ENCODE data around the gene DOCK9. TPM values are rescaled to one million over a fixed set of nuclear protein-coding genes. Genes with fewer than 3 reads are reported as not detected.
A peak's percentile ranks its signal among the peaks of the same experiment; 100 is the strongest.

DOCK9 gene
- total RNA-seq, 6 donors from 2014 or later, result 155 to 284 (median 170) TPM

DNA sequence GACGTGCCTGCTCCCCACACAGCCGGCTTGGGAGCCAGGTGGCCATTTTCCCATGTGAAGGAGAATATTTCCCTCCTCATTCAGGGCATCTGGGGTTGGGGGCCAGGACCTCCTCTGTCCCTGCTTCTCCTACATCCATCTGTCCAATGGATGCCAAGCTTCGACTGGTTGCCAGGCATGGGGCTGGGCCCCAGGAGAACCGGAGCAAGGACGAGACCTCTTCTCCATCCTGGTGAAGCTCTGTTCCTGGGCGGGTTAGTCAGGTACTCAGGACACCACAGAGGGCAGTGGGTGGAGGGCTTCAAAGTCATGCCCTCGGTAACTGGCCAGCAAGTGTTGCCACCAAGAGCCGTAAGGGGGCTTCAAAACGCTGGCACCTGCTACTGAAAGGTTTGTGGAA, 203.1 kb downstream of the DOCK9 start:
- WGBS, 2 donors, result 93% methylated on average over 5 to 9 of the region's 9 CpGs
- TF ChIP-seq EP300 (IDR thresholded peaks at IDR 0.05) (no peak), POLR2A (IDR thresholded peaks at IDR 0.05) (no peak)
- TF ChIP-seq, protein P1, sequence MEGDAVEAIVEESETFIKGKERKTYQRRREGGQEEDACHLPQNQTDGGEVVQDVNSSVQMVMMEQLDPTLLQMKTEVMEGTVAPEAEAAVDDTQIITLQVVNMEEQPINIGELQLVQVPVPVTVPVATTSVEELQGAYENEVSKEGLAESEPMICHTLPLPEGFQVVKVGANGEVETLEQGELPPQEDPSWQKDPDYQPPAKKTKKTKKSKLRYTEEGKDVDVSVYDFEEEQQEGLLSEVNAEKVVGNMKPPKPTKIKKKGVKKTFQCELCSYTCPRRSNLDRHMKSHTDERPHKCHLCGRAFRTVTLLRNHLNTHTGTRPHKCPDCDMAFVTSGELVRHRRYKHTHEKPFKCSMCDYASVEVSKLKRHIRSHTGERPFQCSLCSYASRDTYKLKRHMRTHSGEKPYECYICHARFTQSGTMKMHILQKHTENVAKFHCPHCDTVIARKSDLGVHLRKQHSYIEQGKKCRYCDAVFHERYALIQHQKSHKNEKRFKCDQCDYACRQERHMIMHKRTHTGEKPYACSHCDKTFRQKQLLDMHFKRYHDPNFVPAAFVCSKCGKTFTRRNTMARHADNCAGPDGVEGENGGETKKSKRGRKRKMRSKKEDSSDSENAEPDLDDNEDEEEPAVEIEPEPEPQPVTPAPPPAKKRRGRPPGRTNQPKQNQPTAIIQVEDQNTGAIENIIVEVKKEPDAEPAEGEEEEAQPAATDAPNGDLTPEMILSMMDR (IDR thresholded peaks at IDR 0.05), result no peak
- no peaks in the 10 kb centered on the region for H3K36me3 ChIP-seq
- no peak for ATAC-seq (ENCODE audit: low FRiP score in 2 of 2)
- no peak overlapping the region for H3K27ac ChIP-seq
- H3K9me3 ChIP-seq, result no peaks in the 10 kb centered on the region
- H3K4me3 ChIP-seq, result no peak overlapping the region
- H3K27me3 ChIP-seq, result no peaks in the 10 kb centered on the region
- H3K4me1 ChIP-seq, result no peaks in the 10 kb centered on the region
- no peak for DNase-seq

DNA sequence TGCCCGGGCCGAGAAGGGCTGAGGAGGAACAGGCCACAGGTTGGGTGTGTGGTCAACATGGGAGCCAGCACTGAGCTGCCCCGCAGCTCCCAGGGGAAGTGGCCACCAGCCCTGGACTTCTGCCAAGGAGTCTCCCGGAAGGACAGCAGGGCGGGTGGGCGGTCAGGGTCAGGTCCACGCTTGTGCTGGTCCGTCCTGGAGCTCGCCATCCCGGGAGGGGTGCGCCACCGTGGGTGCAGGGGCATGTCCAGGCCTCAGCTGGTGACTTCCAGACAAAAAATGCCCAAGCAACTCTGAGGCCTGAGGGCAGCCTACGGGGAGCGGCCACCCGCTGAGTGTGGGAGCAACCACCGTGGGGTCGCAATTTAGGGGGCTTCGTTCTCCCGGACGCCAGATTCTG, 203.9 kb downstream of the DOCK9 start:
- no peaks in the 10 kb centered on the region for H3K4me1 ChIP-seq
- ATAC-seq (ENCODE audit: low FRiP score in 2 of 2) (peak in 1 of 2 donors; percentile 65), DNase-seq (peak in 1 of 2 donors; percentile 76)
- H3K4me3 ChIP-seq, result no peak overlapping the region
- WGBS, 2 donors, result 95% methylated on average over 10 to 18 of the region's 20 CpGs
- H3K36me3 ChIP-seq, result no peaks in the 10 kb centered on the region
- no peak overlapping the region for H3K27ac ChIP-seq
- no peak for TF ChIP-seq EP300 (IDR thresholded peaks at IDR 0.05)
- TF ChIP-seq, protein P1 (IDR thresholded peaks at IDR 0.05), result no peak
- TF ChIP-seq POLR2A (IDR thresholded peaks at IDR 0.05), result no peak
- TF ChIP-seq POLR2AphosphoS5 (IDR thresholded peaks at IDR 0.05), result no peak
- no peaks in the 10 kb centered on the region for H3K27me3 ChIP-seq
- H3K9me3 ChIP-seq, result no peaks in the 10 kb centered on the region

DNA sequence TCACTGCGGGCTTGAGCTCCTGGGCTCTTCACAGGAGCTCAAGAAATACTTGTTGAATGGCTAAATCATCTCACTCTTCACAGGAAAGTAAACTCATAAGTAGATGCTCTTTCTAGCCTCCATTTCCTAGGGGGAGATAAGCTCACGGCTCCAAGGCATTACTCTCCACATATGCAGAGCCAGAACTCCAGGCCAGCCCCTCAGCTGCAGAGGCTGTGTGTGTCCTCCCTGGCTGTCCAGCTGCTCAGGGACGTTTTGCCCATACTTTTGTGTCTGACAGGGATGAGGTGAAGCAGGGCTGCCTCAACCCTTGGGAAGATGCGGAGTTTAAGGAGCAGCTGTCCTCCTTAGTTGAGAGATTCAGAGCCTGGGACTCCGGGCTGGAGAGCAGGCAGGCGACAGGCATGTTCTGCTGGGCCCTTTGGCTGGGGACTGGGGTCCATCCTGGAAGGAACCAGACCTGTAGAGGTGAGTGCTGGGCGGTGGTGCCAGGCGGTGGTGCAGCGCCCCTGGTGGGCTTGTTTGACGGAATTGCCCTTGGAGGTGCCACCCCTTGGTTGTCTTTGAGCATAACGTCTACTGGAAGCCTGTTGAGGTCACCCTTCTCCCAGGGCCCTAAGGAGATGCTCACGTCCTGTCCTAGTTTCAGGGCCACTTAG, 204.9 kb downstream of the DOCK9 start:
- H3K4me3 ChIP-seq, result no peak overlapping the region
- no peaks in the 10 kb centered on the region for H3K36me3 ChIP-seq
- no peaks in the 10 kb centered on the region for H3K27me3 ChIP-seq
- DNase-seq, result peak in 1 of 2 donors; percentile 61
- H3K9me3 ChIP-seq, result no peaks in the 10 kb centered on the region
- no peak overlapping the region for H3K27ac ChIP-seq
- H3K4me1 ChIP-seq, result no peaks in the 10 kb centered on the region
- ATAC-seq (ENCODE audit: low FRiP score in 2 of 2), result no peak
- WGBS, 2 donors, result 89 to 90% methylated on average over 11 to 12 of the region's 12 CpGs
- no peak for TF ChIP-seq POLR2A (IDR thresholded peaks at IDR 0.05)
- no peak for TF ChIP-seq EP300 (IDR thresholded peaks at IDR 0.05)
- TF ChIP-seq, protein P1 (IDR thresholded peaks at IDR 0.05), result no peak

DNA sequence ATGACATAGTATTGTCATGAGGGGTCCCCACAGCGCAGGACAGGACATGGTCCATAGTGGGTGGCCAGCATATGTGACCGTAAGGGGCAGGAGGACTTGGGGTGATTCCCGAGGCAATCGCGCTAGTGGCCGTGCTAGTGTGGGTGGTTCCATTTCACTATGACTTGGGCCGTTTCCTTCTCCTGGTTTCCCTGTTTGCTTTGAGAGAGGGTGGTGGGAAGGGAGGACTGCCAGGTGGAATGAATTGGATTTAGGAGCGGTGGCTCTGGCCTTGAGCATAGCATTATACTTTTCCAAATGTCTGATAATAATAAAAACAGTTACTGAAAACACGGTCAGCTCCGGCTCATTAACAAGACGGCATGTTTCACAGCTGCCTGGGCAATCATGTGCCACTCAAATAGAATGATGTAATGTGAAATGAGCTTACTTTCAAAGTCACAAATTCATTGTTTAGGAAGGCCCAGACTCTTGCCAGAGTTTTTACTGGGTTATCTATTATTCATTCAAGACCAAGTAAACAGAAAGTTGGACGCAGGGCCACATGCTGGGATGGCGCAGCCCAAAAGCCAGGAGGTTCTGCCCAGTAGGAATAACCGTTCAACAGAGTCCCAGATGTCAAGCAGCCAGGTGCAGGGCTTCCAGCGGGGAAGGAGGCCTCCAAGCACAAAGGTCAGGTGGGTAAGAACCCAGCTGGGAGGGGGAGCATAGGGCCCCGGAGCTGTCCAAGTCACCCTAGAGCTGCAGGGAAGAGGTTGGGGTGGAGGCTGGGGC, 205.8 kb downstream of the DOCK9 start:
- H3K27ac ChIP-seq, result no peak overlapping the region
- no peak overlapping the region for H3K4me3 ChIP-seq
- no peaks in the 10 kb centered on the region for H3K4me1 ChIP-seq
- no peak for DNase-seq
- H3K9me3 ChIP-seq, result no peaks in the 10 kb centered on the region
- TF ChIP-seq POLR2AphosphoS5 (IDR thresholded peaks at IDR 0.05) (no peak), EP300 (IDR thresholded peaks at IDR 0.05) (no peak), POLR2A (IDR thresholded peaks at IDR 0.05) (no peak)
- TF ChIP-seq, protein P1 (IDR thresholded peaks at IDR 0.05), result no peak
- H3K27me3 ChIP-seq, result no peaks in the 10 kb centered on the region
- no peak for ATAC-seq (ENCODE audit: low FRiP score in 2 of 2)
- no peaks in the 10 kb centered on the region for H3K36me3 ChIP-seq
- 86 to 90% methylated on average over 16 of the region's 16 CpGs for WGBS, 2 donors

All from upper lobe of left lung (tissue), 6 donors.